HCT116 (cell line): ENCODE results near the gene GNA12. TPM values are rescaled to one million over a fixed set of nuclear protein-coding genes. Genes with fewer than 3 reads are reported as not detected.

Source experiments
- ATAC-seq: fragments of 200-7000 bp; cut with Tn5 transposase; 2 replicates; pipeline ENCODE4 v1.9.1; 2020; ENCODE audit warnings: mild to moderate bottlenecking, moderate library complexity
- BruUV-seq: library from RNA; stranded (reverse); fragments of 400-500 nt; replicated peaks from 2 replicates; lab custom pipeline; 2021; lab: Mats Ljungman, UMichigan
- CTCF ChIA-PET: fragments of 300-600 bp; sonication (Branson Sonifier 250); formaldehyde crosslinking; loops from one replicate; lab custom pipeline; 2021; ENCODE audit warnings: antibody characterized with exemption; lab: Charles Lee
- POLR2A ChIA-PET: fragments of 300-600, 350-600 bp; sonication (Branson Sonifier 250); formaldehyde crosslinking; loops from one replicate; lab custom pipeline; 2021; ENCODE audit warnings: antibody characterized with exemption; lab: Charles Lee
- RAD21 ChIA-PET, 2 experiments: fragments of 300-600 bp; sonication (Branson Sonifier 250); formaldehyde crosslinking; loops; one replicate each; lab custom pipeline; 2023; ENCODE audit warnings: low total read pairs in 2 of 2; ENCODE audit not compliant: uncharacterized antibody in 2 of 2, unreplicated experiment in 2 of 2, low non-redundant PET in 1 of 2; lab: Charles Lee
- DNase-seq: peaks from one replicate; pipeline ENCODE4 v3.0.0-alpha.2; 2010; ENCODE audit warnings: low read depth, low spot score
- H2AFZ ChIP-seq: fragments of 200-600 bp; shearing (Covaris generic), sonication (generic); 2 replicates; pipeline ENCODE4 v1.6.1; 2017; ENCODE audit warnings: low read depth, mixed run types, mixed read lengths, antibody characterized with exemption, low read length; ENCODE audit not compliant: poor library complexity, severe bottlenecking
- H3K27ac ChIP-seq: 2 replicates; pipeline ENCODE4 v1.5.1; 2012; ENCODE audit warnings: low read depth, low read length
- H3K27me3 ChIP-seq: fragments of 200-600 bp; sonication (generic); 2 replicates; pipeline ENCODE4 v1.6.1; 2016; ENCODE audit warnings: mixed run types, low read length, mixed read lengths; ENCODE audit not compliant: insufficient read depth
- H3K36me3 ChIP-seq, 2 experiments: fragments of 200-500 bp in 1 of 2; fragments of 200-600 bp in 1 of 2; sonication (Bioruptor generic) in 1 of 2; sonication (generic) in 1 of 2; 2 replicates each; pipeline versions ENCODE4 v1.5.1 to v1.6.1; 2014 to 2016; ENCODE audit warnings: low read length in 2 of 2, inconsistent platforms in 1 of 2, mixed read lengths in 1 of 2, mixed run types in 1 of 2; ENCODE audit not compliant: insufficient read depth in 2 of 2, control insufficient read depth in 1 of 2
- H3K4me1 ChIP-seq, 2 experiments: fragments of 200-600 bp in 1 of 2; sonication (generic) in 1 of 2; 2 replicates each; pipeline versions ENCODE4 v1.5.1 to v1.6.1; 2012 to 2017; ENCODE audit warnings: low read length in 2 of 2, inconsistent platforms in 1 of 2, mild to moderate bottlenecking in 1 of 2, mixed read lengths in 1 of 2, mixed run types in 1 of 2, moderate library complexity in 1 of 2; ENCODE audit not compliant: insufficient read depth in 2 of 2, control insufficient read depth in 1 of 2
- H3K4me2 ChIP-seq: fragments of 200-600 bp; sonication (generic); 2 replicates; pipeline ENCODE4 v1.6.1; 2017; ENCODE audit warnings: mixed run types, low read length, mixed read lengths
- H3K4me3 ChIP-seq, 2 experiments: fragments of 200-600 bp in 1 of 2; sonication (generic) in 1 of 2; replicated peaks in 1 of 2; 2 replicates each; pipeline ENCODE4 v1.5.1; 2011 to 2016; ENCODE audit warnings: low read length in 2 of 2, control low read depth in 1 of 2, low read depth in 1 of 2, mild to moderate bottlenecking in 1 of 2, mixed read lengths in 1 of 2, mixed run types in 1 of 2
- H3K79me2 ChIP-seq: fragments of 200-600 bp; sonication (generic); 2 replicates; pipeline ENCODE4 v1.6.1; 2017; ENCODE audit warnings: mild to moderate bottlenecking, mixed run types, low read length, moderate library complexity, mixed read lengths; ENCODE audit not compliant: insufficient read depth
- H3K9ac ChIP-seq: fragments of 200-600 bp; sonication (generic); 2 replicates; pipeline ENCODE4 v1.6.1; 2016; ENCODE audit warnings: low read length, mixed read lengths
- H3K9me2 ChIP-seq: fragments of 200-600 bp; sonication (generic), shearing (Covaris generic); 2 replicates; pipeline ENCODE4 v1.6.1; 2017; ENCODE audit warnings: mixed run types, mild to moderate bottlenecking, moderate library complexity; ENCODE audit not compliant: insufficient read depth
- H3K9me3 ChIP-seq, 2 experiments: fragments of 200-500 bp in 1 of 2; fragments of 200-600 bp in 1 of 2; sonication (Bioruptor generic) in 1 of 2; sonication (generic) in 1 of 2; 2 replicates each; pipeline ENCODE4 v1.6.1; 2014 to 2017; ENCODE audit warnings: low read length in 2 of 2, mixed read lengths in 2 of 2, inconsistent platforms in 1 of 2, low read depth in 1 of 2, mild to moderate bottlenecking in 1 of 2, mixed run types in 1 of 2, moderate library complexity in 1 of 2; ENCODE audit not compliant: control insufficient read depth in 1 of 2, insufficient read depth in 1 of 2
- H4K20me1 ChIP-seq: fragments of 200-600 bp; sonication (generic), shearing (Covaris generic); 2 replicates; pipeline ENCODE4 v1.6.1; 2017; ENCODE audit warnings: mixed run types, mild to moderate bottlenecking, moderate library complexity; ENCODE audit not compliant: insufficient read depth
- ATF3 ChIP-seq: IDR thresholded peaks from 2 replicates; pipeline ENCODE4 v1.6.1; 2012
- CBX3 ChIP-seq: IDR thresholded peaks from 2 replicates; pipeline ENCODE4 v1.6.1; 2012; ENCODE audit warnings: low read depth
- CEBPB ChIP-seq: IDR thresholded peaks from 2 replicates; pipeline ENCODE4 v1.6.1; 2012; ENCODE audit warnings: low read depth
- CTCF ChIP-seq, 3 experiments: fragments of 200-600 bp in 1 of 3; sonication (generic) in 1 of 3; IDR thresholded peaks in 2 of 3; conservative IDR thresholded peaks in 1 of 3; 2 replicates each; pipeline ENCODE4 v1.5.1; 2012 to 2017; ENCODE audit warnings: low read depth in 2 of 3, low read length in 2 of 3, antibody characterized with exemption in 1 of 3, borderline replicate concordance in 1 of 3, control low read depth in 1 of 3, mild to moderate bottlenecking in 1 of 3, mixed read lengths in 1 of 3, mixed run types in 1 of 3, moderate library complexity in 1 of 3; ENCODE audit not compliant: insufficient read depth in 1 of 3
- EGR1 ChIP-seq: IDR thresholded peaks from 2 replicates; pipeline ENCODE4 v1.6.1; 2012; ENCODE audit warnings: low read depth
- ELF1 ChIP-seq: IDR thresholded peaks from 2 replicates; pipeline ENCODE4 v1.6.1; 2012; ENCODE audit warnings: low read depth, borderline replicate concordance
- JUND ChIP-seq: IDR thresholded peaks from 2 replicates; pipeline ENCODE4 v1.6.1; 2012
- POLR2A ChIP-seq: IDR thresholded peaks from 2 replicates; pipeline ENCODE4 v1.7.0; 2011; ENCODE audit warnings: borderline replicate concordance; ENCODE audit not compliant: insufficient read depth, insufficient read length; ENCODE audit errors: extremely low read depth
- POLR2AphosphoS5 ChIP-seq: IDR thresholded peaks from 2 replicates; pipeline ENCODE4 v1.6.1; 2011; ENCODE audit warnings: mild to moderate bottlenecking, low read depth, low read length, moderate library complexity
- RAD21 ChIP-seq: IDR thresholded peaks from 2 replicates; pipeline ENCODE4 v1.6.1; 2012; ENCODE audit warnings: low read depth, mild to moderate bottlenecking
- SIN3A ChIP-seq: IDR thresholded peaks from 2 replicates; pipeline ENCODE4 v1.6.1; 2012; ENCODE audit warnings: low read depth
- YY1 ChIP-seq: IDR thresholded peaks from 2 replicates; pipeline ENCODE4 v1.6.1; 2011; ENCODE audit warnings: low read length, low read depth, moderate library complexity, mild to moderate bottlenecking; ENCODE audit not compliant: insufficient replicate concordance; ENCODE audit errors: extremely low read depth
- ZBTB33 ChIP-seq: IDR thresholded peaks from 2 replicates; pipeline ENCODE4 v1.6.1; 2011; ENCODE audit warnings: mild to moderate bottlenecking, low read length, moderate library complexity; ENCODE audit not compliant: insufficient replicate concordance; ENCODE audit errors: extremely low read depth
- ZFX ChIP-seq: fragments of 450-650 bp; IDR thresholded peaks from 2 replicates; pipeline ENCODE4 v1.6.1; 2017
- ZNF274 ChIP-seq: fragments of 200-500 bp; sonication (Bioruptor generic); IDR thresholded peaks from 2 replicates; pipeline ENCODE4 v1.6.1; 2014; ENCODE audit warnings: mild to moderate bottlenecking, low read depth, low read length, inconsistent platforms
- intact Hi-C: fragments of 100-400 bp; cut with micrococcal nuclease; formaldehyde crosslinking; loops from 2 replicates; pipeline ENCODE4 v1.10.0; 2022
- total RNA-seq: library from RNA; stranded (reverse); gene quantifications from one replicate; pipeline ENCODE4 v1.2.1, GENCODE V29; 2021; ENCODE audit not compliant: unreplicated experiment

GNA12 gene
- total RNA-seq, 1 experiment from 2014 or later = 32.6 TPM

GRCh38 chr7:2815875-2816245, 28.2 kb downstream of the GNA12 start:
- intact Hi-C loops = no loop called here
- DNase-seq (no peak), ATAC-seq (no peak)
- BruUV-seq = no TSS peak
- peaks cover 0 to 4% of the 10 kb centered on the region in 2 experiments; a peak in 1 of 4 replicates for H3K4me1 ChIP-seq
- H4K20me1 ChIP-seq = no peaks in the 10 kb centered on the region; the same call in 1 of the 2 replicates
- H3K36me3 ChIP-seq = no peaks in the 10 kb centered on the region
- no peaks in the 10 kb centered on the region for H3K9me2 ChIP-seq
- no peak overlapping the region for H3K4me2 ChIP-seq
- H3K27me3 ChIP-seq = no peaks in the 10 kb centered on the region
- no peak overlapping the region for H3K4me3 ChIP-seq
- ChIA-PET CTCF (no interaction called here), RAD21 (no interaction called here), POLR2A (no interaction called here)
- no peak overlapping the region for H2AFZ ChIP-seq
- no peaks in the 10 kb centered on the region for H3K9me3 ChIP-seq
- H3K79me2 ChIP-seq = peaks cover 68% of the 10 kb centered on the region
- no peak overlapping the region for H3K9ac ChIP-seq
- no peak for TF ChIP-seq JUND
- no peak for TF ChIP-seq YY1
- no peak for TF ChIP-seq ZFX
- no peak for TF ChIP-seq ATF3
- TF ChIP-seq, all 23 proteins: peak for 0
- H3K27ac ChIP-seq = no peak overlapping the region

- Histone ChIP-seq H3K9me2 (no peaks in the 10 kb centered on the region), H3K27ac (no peak overlapping the region), H4K20me1 (no peaks in the 10 kb centered on the region), H3K9ac (no peak overlapping the region), H2AFZ (no peak overlapping the region), H3K27me3 (no peaks in the 10 kb centered on the region), H3K9me3 (no peaks in the 10 kb centered on the region), H3K4me2 (no peak overlapping the region), H3K4me1 (no peaks in the 10 kb centered on the region), H3K36me3 (no peaks in the 10 kb centered on the region), H3K4me3 (no peak overlapping the region), H3K79me2 (peaks cover 64% of the 10 kb centered on the region)
- DNase-seq (no peak), ATAC-seq (no peak)
- TF ChIP-seq ZFX (no peak), SIN3A (no peak), RAD21 (no peak), CEBPB (no peak), EGR1 (no peak), CBX3 (no peak), JUND (no peak), ZNF274 (no peak), POLR2A (no peak), CTCF (IDR thresholded peaks at IDR 0.05 in 2 of 3, conservative IDR thresholded peaks at IDR 0.05 in 1 of 3; ENCODE audit: borderline replicate concordance in 1 of 3, insufficient read depth in 1 of 3, low read depth in 2 of 3, low read length in 2 of 3) (no peak), POLR2AphosphoS5 (no peak), ELF1 (no peak), ZBTB33 (no peak)
- POLR2A ChIA-PET = no interaction called here
- CTCF ChIA-PET = no interaction called here
- intact Hi-C loops = no loop called here
- no TSS peak for BruUV-seq
- RAD21 ChIA-PET = no interaction called here
Measured at GRCh38 chr7:2814946-2815874, 28.9 kb downstream of the GNA12 start.
